Hematopoietic multipotent progenitor cell (in vitro differentiated cells): ENCODE data around the gene ZDHHC8. TPM values are rescaled to one million over a fixed set of nuclear protein-coding genes. Genes with fewer than 3 reads are reported as not detected.

Source experiments
- DNase-seq, 3 donors: peaks; one replicate each; pipeline ENCODE4 v3.0.0-alpha.2; 2011 to 2015; ENCODE audit warnings: low read depth in 2 of 3, low spot score in 2 of 3
- total RNA-seq: library from RNA; depleted of rRNA; stranded (reverse); fragments of >200 nt; gene quantifications from one replicate; pipeline ENCODE4 v1.2.3, GENCODE V29; 2012

Gene ZDHHC8
- total RNA-seq, 1 donor, result 29.6 TPM

DNA sequence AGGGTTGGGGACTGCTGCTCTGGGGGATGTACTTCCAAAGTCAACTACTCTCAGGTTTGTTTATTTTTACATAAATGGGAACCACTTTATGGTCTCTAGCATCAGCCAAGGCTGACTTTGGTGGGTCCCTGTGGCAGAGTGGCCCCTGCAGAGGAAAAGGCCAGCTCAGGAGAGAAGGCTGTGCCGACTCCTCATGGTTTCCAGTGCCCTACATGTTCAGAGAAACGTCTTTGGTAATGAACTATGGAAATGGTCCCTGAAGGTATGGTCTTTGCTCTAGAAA, 3.0 kb upstream of the ZDHHC8 start:
- no peak for DNase-seq

DNA sequence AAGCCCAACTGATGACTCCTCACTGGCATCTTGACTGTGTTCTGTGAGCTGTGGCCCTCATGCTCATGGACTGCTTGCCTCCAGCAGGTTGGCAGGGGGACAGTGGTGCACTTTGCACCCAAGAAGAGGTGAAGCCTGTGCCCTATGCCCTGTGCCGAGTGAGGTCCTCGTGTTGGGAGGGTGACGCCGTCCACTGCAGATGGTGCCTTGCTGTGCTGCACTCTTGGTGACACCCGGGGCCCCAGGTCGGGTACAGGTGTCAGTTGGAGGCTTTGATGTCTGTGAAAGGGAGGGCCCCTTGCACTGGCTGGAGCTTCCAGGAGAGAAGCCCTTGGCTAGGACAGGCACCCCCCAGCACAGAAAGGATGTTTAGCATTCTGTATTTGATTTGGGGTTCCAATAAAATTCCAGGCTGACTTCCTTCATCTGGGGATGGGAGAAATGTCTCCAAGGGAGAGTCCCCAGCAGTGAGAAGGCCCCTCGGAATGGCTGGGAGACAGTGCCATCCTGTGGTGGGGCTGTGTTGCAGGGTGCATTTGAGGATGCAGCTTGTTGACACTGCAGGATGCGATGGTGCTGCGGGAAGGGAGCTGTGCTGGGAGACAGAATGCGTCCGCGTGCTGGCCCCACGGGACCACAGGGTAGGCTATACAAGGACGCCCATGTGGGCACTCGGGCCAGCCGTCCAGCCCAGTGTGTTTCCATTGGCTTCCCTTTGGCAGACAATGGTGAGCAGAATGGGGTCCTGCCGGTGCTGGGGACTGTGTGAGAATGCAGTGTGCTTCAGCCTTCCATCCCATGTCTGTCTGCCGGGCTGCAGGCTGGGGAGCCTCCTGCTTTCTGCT, 2.5 kb upstream of the ZDHHC8 start:
- peak in 2 of 3 donors; percentile 31 to 40 for DNase-seq

DNA sequence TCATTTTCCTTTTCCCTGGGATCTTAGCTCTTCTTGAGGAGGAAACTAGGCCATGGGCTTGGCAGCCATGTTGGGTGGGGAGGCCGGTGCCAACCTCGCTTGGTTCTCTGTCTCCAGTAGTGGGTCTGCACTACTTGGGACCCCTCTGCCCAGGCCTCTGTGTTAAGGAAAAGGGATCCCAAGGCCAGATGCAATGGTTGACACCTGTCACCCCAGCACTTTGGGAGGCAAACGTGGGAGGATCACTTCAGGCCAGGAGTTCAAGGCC, 1.9 kb upstream of the ZDHHC8 start:
- no peak for DNase-seq

DNA sequence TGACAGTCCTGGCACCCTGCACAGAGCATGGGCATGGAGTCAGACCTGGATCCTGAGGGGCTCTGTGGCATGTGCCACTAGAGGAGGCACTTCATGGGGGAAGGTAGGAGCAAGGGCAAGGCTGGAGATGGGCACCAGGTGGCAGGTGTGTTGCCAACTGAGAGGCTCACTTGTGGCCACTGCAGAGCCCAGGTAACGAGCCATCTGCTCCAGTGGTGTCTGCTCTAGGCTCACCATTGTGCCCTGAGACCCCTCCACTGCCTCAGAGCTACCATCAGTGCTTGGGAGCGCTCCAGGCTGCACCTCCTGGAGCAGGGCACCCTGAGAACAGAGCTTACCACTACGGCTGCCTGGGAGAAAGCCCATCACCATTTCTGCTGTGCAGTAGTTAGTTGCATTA, 1.3 kb upstream of the ZDHHC8 start:
- no peak for DNase-seq

DNA sequence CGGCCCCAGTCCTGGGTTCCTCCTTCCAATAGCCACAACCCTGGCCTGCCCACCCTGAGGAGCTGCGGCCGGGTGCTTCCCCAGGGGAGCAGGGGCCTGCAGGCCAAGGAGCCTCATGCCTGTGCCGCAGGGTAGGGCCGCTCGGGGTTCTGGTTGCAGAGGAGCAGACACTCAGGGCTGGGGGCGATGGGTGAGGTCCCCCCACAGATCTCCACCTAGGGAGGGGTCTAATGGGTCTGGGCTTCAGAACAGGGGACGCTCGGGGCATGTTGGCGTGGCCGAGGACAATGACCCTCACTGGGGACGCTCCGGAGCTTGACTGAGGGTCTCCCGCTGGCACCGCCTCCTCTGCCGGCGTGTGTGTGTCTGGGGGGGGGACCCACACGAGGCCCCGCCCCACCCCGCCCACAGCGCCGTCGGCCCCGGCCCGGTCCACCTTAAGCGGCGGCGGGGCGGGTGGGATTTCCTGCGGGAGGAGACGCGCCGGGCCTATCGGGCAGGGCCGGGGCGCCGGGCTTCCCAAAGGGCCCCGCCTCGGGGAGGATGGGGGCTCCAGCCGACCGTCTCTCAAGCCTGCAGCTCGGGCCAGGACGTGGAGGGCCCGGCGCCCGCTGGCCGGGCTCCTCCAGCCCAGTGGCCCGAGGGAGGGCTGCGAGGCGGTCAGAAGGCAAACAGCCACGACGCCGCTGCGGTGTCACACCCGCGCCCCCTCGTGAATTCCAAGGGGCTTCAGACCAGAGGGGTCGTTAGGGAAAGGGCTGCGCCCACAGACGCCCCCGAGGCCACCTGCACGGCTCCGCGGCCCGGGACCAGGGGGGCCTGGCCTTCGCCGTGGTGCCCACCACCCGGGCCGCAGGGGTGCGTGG, 640 bp upstream of the ZDHHC8 start:
- peak; percentile 52 to 80 (median 76) for DNase-seq

DNA sequence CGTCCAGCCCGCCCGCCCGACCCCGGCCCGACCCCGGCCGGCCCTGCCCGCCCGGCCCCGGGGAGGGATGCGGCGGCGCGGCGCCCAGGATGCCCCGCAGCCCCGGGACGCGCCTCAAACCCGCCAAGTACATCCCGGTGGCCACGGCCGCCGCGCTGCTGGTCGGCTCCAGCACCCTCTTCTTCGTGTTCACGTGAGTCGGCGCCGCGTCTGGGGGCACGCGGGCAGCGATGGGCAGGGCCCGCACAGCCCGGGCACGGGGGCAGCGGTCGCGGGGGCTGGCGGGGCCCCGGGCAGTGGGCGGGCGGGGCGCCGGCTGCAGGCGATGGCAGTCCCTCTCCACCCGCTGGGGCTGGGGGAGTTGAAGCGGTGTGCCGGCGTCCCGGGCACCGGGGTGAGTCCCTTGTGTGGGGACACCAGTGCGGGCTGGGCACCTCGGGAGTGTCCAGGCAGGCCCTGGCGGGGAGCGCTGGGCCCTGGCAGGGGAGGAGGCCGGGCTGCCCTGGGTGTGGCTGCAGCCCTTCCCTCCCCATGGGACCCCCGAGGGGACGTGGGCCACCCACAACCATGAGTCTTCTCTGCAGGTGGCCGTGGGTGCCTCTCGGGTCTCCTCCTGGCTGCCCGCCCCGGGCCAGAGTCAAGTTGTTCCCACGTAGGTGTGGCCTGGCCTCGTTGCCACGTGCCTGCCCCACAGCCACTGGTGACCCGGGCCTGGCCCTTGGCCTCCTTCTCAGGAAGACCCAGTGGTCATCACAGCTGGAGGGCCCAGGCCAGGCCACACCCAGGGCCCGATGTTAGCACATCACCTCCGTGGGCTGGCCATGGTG, 468 bp downstream of the ZDHHC8 start:
- peak in 1 of 3 donors; percentile 28 for DNase-seq

DNA sequence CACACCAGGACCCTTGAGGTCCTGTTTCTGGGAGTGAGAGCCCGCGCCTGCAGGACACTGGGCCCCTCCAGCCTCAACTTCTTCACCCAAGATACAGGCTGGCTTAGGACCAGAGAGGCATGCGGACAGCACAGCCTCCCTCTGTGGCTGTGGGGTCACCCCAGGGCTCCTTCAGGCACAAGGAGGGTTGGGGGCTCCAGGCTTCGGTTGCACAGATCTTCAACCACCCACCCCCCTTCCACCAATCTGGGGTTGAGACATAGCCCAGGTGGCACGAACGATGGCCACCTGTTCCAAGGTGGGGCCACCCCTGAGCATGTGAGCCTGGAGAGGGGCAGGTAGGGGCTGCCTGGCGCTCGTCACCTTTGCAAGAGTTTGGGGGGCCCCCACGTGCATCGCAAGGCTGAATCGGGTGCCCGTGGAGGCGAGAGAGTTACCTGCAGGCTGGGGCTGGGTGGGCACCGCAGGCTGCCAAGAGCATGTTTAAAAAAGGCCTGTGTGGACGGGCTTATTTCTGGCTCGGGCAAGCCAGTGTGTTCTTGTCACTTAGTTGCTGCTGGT, 1.2 kb downstream of the ZDHHC8 start:
- DNase-seq, result no peak

DNA sequence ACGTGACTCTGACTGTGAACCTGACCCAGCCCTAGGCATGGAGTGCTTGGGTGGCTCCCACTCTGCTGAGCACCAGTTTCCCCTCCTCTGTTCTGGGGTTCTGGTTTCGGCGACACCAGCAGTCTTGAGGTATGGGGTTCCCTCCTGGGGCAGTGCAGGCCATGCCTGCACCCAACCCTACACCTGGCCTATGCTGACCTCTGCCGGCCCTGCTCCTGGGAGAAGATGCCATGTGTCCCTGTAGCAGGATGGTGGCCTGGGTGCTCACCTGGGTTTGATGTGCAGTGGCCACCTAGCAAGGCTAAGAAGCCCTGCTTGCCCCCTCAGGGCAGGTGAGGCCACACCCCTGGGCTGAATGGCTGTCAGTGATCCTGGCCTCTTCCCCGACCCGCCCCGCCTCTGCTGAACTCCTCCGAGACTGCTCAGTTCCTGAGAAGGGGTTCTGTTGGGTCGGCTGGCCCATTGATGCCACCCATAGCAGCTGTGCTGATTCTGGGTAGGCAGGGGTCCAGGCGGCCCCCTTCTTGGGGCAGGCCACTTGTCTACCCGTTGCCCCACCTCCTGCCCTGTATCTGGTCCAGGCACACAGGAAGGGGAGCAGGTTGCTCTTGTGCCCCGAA, 2.4 kb downstream of the ZDHHC8 start:
- no peak for DNase-seq

DNA sequence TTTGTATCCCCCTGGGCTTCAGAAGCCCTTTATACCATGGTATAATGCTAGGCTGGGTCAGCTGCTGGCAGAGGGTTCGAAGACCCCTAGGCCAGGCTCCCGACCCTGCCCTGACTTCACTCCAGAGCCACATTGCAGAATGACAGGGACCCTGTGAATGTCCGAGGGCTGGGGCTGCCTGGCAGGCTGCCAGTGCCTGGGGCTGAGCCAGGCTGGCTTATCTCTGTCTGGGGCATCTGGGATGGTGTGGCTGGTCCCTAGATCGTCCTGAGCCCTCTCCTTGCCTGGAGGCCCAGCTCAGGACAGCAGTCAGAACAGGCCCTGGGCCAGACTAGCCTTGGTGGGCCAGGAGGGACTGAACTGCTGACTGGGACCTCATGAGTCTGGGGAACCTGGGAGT, 3.7 kb downstream of the ZDHHC8 start:
- DNase-seq, result no peak

DNA sequence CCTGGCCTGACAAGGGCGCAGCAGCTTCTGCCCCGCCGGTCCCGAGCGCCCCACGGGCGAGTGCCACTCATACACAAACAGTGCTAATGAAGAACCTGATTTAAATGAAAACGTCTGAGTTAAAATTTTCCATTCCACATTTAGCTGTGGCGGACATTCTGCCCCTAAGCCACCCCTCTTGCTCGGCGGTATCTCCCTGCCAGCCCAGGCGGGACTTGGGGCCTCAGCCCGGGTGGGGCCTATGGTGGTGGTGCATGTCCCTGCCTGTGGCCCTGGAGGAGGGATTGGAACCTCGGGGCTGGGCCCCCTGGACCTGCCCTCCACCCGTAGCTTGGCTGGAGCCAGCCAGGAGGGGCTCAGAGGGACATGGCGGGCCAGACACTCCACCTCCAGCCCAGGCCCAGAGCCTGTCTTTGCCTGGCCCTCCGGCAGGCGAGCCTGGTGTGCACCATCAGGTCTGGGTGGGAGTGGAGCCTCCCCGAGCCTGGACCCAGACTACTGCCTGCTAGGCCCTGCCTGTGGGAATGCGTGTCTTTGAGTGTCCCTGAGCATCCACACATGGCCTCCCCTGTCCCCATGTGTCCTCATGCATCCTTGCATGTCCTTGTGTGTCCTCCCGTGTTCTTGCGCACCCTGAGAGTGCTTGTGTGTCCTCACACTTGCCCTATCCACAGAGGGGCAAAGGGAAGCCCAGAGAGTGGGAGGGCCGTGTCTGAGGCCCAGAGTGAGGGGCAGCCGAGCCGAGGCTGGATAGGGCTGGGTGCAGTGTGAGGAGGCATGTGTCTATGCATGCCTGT, 4.4 kb downstream of the ZDHHC8 start:
- no peak for DNase-seq

DNA sequence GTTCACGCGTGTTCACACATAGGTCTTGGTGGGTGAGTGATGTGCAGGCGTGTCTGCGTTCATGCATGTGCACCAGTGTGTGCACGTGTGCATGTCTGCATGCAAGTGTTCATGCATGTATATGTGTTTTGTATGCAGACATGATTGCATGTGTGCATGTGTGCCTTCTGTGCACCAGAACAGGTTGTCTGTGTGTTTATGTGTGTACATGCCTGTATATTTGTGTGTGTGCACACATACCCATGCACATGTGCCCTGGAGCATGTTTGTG, 4.9 kb downstream of the ZDHHC8 start:
- DNase-seq, result no peak

DNA sequence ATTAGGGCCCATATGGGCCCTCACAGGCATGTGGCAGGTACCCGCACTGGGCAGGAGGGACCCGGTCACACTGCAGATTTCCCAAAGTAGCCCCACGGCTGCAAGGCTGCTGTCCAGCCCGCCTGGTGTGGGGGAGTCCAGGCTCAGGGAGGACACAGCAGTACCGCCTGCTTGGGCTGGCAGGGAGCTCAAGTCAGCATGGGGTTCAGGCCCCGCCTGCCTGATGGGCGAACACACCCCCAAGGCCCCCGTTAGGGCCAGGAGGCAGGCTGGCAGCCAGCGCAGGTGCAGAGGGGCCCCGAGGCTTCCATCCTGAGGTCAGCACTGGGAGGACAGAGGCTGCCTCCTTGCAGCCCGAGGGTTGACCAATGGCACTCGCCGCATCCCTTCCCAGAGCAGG, 5.5 kb downstream of the ZDHHC8 start:
- DNase-seq, result no peak

DNA sequence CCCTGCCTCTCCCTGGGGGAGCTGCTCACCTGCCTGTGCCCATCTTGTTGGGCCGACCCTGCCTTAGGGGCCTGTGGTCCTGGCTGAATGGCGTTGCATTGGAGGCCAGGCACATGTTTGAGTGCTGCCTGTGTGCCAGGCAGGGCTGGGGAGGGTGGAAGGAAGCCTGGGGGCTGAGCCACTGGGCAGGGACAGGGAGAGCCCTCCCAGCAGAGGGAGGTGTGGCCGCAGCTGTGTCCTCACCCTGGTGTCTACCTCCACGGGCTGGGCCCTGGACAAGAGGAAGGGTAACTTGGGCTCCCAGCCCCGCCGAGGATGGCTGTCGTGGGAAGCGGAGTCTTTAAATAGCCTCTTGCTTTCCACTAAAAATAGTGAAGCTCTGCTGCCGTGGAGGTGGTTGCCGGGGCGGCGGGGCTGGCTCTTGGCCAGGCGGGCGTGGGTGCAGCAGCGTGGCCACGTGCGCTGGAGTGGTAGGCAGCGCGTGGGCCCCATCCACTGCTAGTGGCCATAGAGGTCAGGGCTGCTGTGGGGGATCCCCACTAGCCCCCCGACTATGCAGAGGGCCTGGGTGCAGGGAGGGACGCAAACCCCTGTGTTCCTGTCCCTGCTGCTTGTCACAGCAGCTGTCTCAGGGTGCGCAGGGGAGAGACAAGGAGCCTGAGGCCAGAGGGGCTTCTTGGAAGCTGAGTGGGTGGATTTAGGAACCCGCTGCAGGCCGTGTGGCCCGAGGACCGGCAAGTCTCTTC, 6.2 kb downstream of the ZDHHC8 start:
- DNase-seq, result no peak

DNA sequence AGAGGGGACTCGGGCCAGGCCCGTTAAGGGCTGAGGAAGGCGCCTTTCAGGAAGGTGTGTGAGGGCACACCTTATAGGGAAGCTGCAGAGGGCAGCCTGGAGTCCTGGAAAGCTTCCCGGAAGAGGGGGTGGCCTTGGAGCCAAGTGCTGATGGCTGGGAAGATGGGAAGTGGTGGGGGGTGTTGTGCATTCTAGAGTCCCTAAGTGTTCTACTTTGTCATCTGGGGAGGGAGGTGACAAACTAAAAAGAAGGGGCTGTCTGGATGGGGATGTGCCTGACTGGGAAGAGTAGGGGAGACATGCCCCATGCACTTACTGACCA, 6.8 kb downstream of the ZDHHC8 start:
- no peak for DNase-seq

DNA sequence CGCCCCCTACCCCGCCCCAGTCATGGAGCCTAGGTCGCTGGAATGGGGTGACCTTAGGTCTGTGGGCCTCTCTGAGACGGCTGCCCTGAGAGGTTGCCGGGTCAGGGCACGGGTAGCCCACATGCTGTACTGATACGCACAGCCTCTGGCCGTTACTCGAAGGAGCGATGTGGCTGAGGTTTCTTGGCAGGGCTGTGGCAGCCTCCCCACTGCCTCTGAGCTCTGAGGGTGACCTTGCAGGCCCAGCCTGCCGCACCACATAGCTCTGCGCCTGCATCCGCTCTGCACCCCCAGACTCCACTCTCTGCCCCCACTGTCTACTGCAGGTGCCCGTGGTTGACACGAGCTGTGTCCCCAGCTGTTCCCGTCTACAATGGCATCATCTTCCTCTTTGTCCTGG, 7.3 kb downstream of the ZDHHC8 start:
- no peak for DNase-seq

DNA sequence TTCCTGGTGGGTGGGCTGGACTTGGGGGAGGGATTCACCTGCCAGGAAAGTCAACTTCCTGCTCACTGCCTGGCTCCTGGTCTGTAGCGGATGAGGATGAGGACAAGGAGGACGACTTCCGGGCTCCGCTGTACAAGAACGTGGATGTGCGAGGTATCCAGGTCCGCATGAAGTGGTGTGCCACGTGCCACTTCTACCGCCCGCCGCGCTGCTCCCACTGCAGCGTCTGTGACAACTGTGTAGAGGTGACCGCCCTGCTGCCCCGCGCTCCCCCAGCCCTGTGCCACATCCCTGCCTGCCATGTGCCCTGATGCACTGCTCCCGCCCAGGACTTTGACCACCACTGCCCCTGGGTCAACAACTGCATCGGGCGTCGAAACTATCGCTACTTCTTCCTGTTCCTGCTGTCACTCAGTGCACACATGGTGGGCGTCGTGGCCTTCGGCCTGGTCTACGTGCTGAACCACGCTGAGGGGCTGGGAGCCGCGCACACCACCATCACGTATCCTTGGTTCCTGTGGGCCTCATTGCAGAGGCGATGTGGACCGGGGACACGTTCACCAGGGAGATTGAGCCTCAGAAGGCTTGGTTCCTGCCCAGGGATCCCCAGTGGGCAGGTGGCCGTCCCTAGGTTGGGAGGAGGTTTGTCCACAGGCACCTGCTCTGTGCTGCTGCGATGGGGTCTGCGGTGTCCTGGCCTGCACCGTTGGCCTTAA, 7.9 kb downstream of the ZDHHC8 start:
- no peak for DNase-seq

DNA sequence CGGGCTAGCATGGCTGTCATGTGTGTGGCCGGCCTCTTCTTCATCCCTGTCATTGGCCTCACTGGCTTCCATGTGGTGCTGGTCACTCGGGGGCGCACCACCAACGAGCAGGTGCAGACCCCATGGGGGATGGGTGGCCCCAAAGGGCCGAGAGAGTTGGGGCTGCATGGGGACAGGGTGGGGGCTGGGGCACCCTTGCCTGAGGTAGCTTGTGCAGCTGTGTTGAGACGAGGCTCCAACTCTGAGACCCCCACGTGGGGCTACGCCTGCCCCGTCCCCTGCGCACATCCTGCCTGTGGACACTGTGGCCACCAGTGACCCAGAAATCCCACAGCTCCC, 8.5 kb downstream of the ZDHHC8 start:
- no peak for DNase-seq

DNA sequence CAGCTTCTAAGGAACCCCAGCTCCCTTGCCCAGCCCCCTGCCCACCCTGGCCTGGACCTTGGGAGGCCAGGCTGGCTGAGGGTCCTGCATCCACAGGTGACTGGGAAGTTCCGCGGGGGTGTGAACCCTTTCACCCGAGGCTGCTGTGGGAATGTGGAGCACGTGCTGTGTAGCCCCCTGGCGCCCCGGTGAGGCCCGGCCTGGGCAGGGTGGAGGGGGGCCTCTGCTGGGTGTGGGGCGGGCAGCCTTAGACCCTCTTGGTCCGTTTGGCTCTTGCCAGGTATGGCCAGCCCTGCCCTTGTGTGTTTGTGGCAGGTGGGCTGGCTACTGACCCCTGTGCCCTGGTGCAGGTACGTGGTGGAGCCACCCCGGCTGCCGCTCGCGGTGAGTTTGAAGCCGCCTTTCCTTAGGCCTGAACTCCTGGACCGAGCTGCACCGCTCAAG, 8.9 kb downstream of the ZDHHC8 start:
- DNase-seq, result no peak
